B cell (primary cell): ENCODE results near the gene BTNL3.

Source experiments
- CTCF ChIP-seq: fragments of 200-600 bp; IDR thresholded peaks from one replicate; pipeline ENCODE4 v1.8.0; 2022; ENCODE audit warnings: antibody characterized with exemption, mild to moderate bottlenecking
- EZH2 ChIP-seq: IDR thresholded peaks from 2 replicates; pipeline ENCODE4 v1.6.1; 2012; ENCODE audit warnings: borderline replicate concordance, low read depth, mild to moderate bottlenecking, moderate library complexity, low read length; ENCODE audit not compliant: insufficient read depth, poor library complexity, severe bottlenecking

- no peak for TF ChIP-seq CTCF
- TF ChIP-seq EZH2: no peak
These were observed 6.5 kb upstream of the BTNL3 start for GRCh38 chr5:180982008-180982741.
